ENCODE results near the gene CTSK. TPM values are rescaled to one million over a fixed set of nuclear protein-coding genes. Genes with fewer than 3 reads are reported as not detected.
A peak's percentile ranks its signal among the peaks of the same experiment; 100 is the strongest.
"Not testable (repeated sequence)": the region's sequence is repeated elsewhere in the genome, so short reads cannot be mapped to it uniquely, and the experiment has no call there.

Gene CTSK
- total RNA-seq, 1 experiment from 2014 or later = 75.1 TPM

DNA sequence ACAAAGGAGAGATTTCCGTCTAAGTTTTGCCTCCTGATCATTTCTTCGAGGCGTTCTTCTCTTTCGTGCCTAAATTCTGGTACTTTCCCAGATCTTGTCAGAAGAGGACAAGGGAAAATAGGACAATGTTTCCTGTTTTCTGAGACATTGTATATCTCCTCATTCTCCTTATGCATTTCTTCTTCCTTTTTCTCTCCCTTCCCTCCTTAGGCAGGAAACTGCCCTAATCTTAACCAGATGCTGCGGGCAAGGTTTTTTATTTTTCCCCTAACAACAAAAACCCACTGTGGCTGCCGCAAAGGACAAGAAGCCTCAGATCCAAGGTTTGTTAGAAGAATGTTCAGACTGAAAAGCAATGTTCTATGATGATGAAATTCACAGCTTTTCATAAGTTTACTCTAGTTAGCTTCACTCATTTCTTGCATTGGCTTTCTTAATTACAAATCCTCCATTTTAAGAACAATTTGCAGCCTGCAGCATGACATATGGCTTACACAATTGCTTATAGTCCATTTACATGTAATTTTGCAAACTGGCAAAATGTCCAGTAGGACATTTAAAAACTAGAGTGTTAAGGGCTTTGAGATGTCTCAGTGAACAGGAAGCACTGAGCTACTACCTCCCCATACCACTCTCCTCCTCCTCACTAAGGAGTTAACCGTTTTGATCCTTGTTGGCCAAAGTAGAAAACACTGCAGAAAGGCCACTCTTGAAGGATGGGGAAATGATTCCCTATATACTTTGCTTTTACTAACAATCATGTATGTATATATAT lies 624 bp downstream of the CTSK start:
- DNase-seq (ENCODE audit: low read depth) = peak; percentile 54

DNA sequence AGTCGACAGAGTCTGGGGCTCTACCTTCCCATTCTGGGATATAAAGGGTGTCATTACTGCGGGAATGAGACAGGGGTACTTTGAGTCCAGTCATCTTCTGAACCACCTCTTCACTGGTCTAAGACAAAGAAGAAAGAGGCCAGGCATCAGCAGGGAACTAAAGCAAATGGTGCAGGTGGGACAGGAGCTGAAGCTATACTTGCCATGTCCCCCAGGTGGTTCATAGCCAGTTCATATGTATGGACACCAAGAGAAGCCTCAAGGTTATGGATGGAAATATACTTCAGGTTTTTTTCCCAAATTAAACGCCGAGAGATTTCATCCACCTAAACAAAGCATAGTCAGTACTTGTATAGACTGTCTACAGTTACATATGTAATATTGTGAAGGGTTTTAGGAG lies 2.2 kb downstream of the CTSK start:
- DNase-seq (ENCODE audit: low read depth) = no peak

DNA sequence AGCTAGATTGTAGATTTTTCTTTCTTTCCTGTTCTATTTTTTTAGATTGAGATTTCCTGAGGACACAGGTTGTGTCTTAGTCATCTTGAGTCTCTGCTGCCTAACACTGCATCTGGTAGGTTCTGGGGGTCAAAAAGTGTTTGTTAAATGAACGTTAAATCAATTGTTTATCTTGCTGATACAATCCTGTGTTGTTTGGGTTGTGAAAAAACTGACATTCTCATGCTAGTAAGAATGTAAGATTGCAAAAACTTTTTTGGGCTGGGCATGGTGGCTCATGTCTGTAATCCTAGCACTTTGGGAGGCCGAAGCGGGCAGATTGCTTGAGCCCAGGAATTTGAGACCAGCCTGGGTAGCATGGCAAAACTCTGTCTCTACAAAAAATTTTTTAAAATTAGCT lies 3.4 kb downstream of the CTSK start:
- DNase-seq (ENCODE audit: low read depth) = no peak

DNA sequence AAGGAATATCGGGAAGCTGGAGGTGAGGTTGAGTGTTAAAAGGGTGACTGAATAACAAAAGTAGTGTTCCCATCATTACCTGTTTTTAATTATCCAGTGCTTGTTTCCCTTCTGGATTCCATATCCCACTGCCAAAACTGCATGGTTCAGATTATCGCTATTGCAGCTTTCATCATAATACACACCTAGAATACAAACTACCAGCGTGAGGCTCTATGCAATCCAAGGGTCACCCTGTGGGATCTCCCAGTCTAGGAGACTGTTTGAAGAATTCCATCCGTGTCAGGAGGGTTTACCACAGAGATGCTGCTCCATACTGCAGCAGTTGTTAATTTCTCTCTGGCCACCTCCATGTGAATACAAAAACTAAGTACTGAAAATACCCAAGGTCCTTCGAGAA lies 9.0 kb downstream of the CTSK start:
- DNase-seq (ENCODE audit: low read depth) = no peak

DNA sequence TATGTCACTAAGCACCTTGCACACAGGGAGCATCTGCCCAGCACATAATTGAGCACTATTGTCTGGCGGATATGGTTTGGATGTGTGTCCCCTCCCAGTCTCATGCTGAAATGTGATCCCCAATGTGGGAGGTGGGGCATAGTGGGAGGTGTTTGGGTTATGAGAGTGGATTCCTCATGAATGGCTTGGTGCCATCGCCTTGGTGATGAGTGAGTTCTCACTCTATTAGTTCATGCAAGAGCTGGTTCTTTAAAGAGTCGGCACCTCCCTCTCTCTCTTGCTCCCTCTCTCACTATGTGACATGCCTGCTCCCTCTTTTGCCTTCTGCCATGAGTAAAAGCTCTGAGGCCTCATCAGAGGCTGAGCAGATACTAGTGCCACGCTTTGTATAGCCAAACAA lies 9.5 kb downstream of the CTSK start:
- DNase-seq (ENCODE audit: low read depth) = no peak

DNA sequence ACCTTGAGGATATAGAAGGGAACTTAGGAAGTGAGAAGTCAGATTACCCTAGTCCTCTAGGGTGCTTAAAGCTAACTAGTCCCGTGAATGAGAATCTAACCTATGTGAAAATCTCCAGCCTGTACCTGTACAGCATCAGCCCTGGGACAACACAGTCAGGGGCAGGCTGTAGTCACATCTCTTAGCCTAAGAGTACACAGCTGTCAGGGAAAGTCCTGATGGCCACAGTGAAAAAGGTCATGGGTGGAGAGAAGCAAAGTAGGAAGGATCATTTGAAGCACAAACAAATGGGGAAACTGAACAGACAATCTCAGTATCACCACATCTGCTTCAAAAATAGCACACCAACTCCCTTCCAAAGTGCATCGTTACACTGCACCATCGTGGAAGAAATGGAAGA lies 11.7 kb downstream of the CTSK start:
- DNase-seq (ENCODE audit: low read depth) = no peak

DNA sequence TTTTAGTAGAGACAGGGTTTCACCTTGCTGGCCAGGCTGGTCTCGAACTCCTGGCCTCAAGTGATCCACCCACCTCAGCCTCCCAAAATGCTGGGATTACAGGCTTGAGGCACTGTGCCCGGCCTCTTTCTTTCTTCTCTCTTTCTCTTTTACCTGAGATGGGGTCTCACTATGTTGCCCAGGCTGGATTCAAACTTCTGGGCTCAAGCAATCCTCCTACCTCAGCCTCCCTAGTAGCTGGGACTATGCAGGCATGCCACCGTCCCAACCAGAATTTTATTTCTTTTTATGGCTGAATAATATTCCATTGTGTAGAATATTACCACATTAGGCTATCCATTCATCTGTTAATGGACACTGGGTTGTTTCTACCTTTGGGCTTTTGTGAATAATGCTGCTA lies 14.3 kb downstream of the CTSK start:
- not testable (repeated sequence) for DNase-seq (ENCODE audit: low read depth)

DNA sequence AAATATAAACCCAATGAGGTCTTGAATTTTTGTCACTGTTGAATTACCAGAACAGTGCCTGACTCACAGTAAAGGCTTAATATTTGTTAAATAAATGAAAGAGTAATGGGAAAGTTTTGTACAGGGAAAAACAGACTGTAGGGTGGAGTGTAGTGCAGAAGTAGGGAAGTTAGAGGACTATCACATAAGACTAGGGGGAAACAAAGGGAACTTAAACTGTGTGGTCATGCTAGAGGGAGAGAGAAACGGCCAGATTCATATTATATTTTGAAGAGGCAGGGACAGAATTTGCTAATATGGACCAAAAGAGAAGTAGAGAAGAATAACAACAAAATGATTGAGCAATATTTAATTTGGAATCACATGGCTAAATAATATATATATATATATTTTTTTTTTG lies 14.8 kb downstream of the CTSK start:
- DNase-seq (ENCODE audit: low read depth) = no peak

DNA sequence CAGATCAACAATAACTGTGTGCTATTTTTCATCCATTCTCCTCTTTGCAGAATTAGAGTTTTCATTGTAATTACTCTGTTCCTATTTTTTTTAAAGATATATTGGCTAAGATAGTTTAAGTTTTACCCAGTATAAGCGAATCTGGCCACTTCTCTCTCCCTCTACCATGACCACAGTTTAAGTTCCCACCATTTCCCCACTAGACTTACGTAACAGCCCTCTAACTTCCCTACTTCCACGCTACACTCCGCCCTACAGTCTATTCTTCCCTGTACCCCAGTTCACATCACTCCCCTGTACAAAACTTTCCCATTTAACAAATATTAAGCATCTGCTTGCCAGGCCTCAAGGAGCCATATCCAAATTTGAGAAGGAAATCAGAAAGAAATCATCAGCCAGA lies 16.5 kb downstream of the CTSK start:
- DNase-seq (ENCODE audit: low read depth) = no peak

DNA sequence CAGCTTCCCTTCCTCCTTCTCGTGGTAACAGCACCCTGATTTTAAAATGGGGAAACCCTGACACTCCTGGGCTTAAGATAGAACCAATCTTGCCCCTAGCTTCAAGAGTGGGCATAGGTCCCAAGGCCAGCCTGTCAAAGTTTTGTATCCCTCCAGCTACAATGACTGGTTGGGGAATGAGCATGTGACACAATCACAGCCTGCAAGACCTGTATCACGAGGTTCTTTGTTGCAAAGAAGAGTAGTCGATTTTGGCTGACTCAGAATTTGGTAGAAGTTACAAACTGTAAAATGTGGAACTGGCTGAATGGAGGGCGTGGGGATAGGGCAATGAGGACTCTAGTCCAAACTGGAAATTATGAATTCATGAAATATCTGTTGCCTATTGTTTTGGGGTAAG lies 18.7 kb downstream of the CTSK start:
- peak; percentile 5 for DNase-seq (ENCODE audit: low read depth)

DNA sequence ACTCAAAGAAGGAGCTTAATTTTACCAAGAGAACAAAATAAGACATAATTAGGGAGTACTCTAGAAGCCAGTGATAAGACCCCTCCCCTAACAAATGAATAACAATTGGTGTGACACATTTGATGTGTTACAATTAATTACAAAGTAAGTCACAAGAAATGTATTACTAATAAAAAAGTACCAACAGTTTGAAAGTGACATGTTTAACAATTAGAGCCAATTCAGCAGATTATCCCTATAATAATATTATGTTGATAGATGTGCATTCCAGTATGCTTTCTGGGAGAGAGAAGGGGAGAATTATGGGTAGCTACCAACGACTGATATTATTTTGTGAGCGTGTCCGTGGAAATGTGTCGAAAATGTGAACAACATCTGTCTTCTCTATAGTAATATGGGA lies 19.1 kb downstream of the CTSK start:
- DNase-seq (ENCODE audit: low read depth) = no peak

DNA sequence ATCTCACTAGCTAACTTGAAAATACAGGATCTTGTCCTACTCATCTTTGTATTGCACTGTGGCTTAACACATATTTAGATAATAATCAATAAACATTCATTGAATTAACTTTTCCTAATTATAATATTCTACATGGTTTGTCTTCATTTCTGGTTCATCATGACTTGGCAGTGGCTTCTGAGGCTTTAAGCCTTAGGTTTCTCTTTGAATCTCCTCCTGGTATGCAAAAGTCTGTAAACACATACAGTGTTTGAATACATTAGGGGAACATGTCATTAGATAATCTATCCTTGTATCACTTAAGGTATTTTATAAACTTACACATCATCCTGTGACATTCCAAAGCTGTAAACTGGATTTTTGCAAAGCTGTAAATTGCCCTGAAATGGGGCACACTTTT lies 20.6 kb downstream of the CTSK start:
- no peak for DNase-seq (ENCODE audit: low read depth)

DNA sequence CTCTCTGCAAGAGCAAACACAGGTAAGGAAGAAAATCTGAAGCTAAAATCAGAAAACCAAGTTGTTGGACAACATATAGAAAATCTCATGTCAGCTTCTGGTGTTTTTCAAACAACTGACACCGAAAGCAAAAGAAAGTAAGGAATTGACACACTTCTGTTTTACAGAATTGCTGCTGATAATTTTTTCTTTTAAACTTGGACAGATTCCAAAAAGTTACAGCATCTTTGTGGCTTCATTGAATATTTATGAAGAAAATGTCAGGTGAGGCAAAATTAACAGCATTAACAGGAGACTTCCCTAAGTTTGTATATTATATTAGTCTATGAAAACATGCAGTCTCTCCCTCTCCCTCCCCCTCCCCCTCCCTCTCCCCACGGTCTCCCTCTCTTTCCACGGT lies 27.6 kb downstream of the CTSK start:
- DNase-seq (ENCODE audit: low read depth) = no peak

DNA sequence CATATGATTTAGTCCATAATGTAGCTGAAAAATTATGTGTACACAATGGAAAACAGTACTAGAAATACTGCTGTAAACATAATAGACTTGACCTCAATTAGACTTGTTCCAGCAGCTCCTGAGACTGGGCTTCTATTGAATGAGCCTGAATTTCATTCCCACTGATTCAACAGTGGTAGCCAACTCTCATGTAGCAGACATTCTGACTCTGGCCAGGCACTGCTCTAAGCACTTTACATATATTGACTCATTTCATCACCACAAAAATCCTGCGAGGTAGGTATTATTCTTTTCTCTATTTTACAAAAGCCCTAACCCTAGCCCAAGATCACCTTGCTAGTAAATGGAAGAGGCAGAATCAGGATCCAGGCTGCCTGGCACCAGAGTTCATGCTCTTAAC lies 29.7 kb downstream of the CTSK start:
- DNase-seq (ENCODE audit: low read depth) = no peak

DNA sequence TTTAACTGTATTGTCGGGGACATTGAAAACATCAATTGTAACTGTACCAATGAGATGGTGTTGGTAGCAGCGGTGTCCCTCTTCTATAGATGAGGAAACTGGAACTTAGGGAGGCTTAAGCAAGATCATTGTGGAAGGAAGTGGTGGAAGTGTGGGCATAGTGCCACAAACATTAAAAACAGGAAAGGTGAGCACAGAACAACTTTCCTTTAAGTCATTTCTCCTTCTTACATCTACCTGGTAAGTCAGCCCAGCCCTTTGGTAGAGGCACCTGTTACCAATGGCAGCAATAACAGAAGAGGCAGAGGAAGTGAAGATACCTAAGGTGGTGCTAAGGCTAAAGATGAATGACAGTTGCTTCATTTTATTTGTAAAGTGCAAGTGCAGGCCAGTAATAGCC lies 30.5 kb downstream of the CTSK start:
- DNase-seq (ENCODE audit: low read depth) = no peak

DNA sequence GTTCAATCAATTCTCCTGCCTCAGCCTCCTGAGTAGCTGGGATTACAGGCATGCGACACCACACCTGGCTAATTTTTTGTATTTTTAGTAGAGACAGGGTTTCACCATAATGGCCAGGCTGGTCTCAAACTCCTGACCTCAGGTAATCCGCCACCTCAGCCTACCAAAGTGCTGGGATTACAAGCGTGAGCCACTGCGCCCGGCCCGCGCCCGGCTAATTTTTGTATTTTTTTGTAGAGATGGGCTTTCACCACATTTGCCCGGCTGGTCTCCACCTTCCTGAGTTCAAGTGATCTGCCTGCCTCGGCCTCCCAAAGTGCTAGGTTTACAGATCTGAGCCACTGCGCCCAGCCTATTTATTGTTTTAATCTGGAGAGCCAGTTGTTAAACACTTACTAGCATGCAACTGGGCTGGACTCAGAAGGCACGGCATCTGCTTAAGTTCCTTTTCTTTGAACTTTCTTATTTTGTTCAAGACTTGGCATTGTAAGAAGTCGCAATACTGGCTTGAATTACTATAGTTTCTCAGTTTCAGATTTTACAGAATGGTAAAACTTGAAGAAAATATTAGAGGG lies 32.0 kb downstream of the CTSK start:
- not testable (repeated sequence) for DNase-seq (ENCODE audit: low read depth)

DNA sequence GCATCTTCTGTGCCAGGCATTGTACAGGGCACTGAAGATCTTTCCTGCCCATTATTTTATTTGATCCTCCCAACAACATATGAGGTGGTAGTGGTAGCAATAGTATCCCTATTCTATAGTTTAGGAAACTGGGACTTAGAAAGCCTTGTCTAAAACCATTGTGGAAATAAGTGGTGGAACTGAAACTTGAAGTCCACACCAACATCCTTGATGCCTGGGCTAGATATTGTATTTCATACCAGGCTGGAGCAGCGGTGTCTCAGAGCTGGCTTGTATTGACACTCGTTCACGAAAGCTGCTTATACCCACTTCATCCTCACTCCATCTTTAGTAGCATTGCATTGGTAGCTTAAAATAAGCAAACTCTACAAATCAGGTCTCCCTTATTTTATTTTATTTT lies 32.8 kb downstream of the CTSK start:
- no peak for DNase-seq (ENCODE audit: low read depth)

DNA sequence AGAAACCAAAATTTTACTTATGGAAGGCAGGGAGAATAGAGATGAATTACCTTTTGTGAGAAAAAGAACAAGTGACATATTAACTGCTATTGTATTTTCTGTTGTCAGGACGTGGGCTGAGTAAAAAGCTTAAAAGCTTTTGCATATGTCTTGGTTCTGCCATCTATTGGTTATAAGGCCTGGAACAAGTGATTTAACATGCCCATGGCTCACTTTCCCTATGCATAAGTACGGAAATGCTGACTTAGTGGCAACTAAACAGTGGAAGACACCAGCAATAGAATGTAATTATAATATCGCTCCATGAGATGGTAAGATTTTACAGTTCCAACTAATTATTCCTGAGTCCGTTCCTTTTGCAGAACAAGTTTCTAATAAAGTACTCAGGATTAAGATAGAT lies 35.7 kb downstream of the CTSK start:
- DNase-seq (ENCODE audit: low read depth) = no peak

DNA sequence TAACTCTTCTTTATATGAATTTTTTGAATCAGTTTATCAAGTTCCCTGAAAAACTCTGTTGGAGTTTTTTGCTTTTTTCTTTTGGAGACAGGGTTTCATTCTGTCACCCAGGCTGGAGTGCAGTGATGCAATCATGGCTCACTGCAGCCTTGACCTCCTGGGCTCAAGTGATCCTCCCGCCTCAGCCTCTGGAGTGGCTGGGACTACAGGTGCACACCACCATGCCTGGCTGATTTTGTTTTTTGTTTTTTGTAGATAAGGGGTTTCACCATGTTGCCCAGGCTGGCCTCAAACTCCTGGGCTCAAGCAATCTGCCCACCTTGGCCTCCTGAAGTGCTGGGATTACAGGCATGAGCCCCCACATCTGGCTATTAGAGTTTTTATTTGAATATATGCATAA lies 40.4 kb downstream of the CTSK start:
- DNase-seq (ENCODE audit: low read depth) = not testable (repeated sequence)

DNA sequence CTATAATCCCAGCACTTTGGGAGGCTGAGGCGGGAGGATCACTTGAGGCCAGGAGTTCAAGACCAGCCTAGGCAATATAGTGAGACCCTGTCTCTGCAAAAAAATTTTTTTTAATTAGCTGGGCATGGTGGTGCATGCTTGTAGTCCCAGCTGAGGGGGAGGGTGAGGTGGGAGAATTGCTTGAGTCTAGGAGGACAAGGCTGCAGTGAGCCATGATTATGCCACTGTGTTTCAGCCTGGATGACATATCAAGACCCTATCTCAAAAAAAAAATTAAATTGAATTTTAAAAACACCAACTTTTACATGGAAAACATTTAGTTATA lies 42.1 kb downstream of the CTSK start:
- not testable (repeated sequence) for DNase-seq (ENCODE audit: low read depth)

DNA sequence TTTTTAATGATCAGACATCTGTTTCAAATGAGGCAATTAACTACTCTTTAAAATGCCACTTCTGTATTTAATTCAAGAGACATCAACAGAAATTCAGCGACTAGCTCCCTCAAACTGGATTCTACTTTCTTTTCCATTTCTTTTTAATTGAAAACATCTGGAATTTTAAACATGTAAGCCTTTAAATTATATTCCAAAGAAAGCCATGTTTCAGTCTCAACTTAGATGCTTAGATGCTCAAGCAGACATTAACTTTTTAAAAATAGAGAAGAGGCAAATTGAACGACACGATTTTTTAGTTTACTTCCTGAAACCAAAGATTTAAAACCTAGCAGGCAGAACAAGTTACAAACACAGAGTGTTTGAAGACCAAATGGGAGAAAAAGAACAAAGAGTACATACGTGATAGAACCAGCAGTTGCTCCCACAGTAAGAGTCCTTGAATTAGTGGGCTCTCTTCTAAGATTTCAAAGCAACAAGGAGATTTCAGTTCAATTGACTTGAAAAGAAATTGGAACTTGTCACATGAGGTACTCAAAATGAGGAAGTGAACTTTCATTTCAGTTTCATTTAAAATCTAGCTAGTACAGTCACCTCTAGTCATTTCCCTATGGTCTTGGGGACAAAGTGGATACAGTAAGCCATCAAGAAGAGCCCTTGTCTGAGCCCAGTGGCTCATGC lies 42.6 kb downstream of the CTSK start, which contains the start of gene CTSS:
Gene CTSS, minus strand, starts transcription at position 483 of the 681 bp plus-strand sequence. CDS start 1,015 bp downstream, outside the sequence.
- DNase-seq (ENCODE audit: low read depth) = peak; percentile 43

DNA sequence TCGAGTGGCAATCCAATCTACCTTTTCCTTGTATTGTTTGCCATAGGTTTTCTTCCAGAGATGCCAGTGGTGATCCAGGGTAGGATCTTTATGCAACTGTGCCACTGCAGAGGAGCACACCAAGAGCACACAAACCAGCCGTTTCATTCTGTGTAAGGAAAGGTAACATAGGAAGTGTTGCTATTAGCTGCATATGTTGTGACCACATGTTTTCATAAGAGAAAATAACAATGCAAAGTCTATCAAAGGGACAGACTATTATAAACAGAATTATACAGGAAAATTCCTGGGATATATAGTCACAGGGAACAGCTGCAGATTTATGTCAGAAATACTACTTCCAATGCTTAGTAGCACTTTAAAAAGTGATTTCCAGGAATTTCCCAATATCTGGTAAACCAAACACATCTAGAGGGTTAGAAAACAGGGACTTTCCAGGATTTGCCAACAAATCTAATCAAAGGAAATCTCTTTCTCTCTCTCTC lies 43.4 kb downstream of the CTSK start:
- peak; percentile 83 for DNase-seq (ENCODE audit: low read depth)

DNA sequence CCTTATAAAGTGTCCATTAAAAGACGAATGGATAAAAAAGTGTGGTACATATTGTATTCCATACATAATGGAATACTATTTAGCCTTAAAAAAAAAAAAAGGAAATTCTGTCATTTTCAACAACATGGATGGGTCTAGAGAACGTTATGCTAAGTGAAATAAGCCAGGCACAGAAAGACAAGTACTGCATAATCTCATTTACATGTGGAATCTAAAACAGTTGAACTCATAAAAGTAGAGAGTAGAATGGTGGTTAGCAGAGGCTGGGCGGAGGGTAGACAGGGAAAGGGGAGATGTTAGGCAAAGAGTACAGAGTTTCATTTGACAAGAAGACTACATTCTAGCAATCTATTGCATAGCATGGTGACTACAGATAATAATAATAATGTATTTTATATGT lies 45.0 kb downstream of the CTSK start:
- no peak for DNase-seq (ENCODE audit: low read depth)
